HEK293 (cell line): ENCODE data around the gene SLC22A4.

Experiments
- BCL11A ChIP-seq: fragments of 450-650 bp; formaldehyde crosslinking; IDR thresholded peaks from 2 replicates; pipeline ENCODE4 v1.5.1; 2016; ENCODE audit warnings: low read depth, missing biosample characterization, missing genetic modification characterization
- FEZF1 ChIP-seq: fragments of 450-650 bp; formaldehyde crosslinking; IDR thresholded peaks from 2 replicates; pipeline ENCODE4 v1.5.1; 2016; ENCODE audit warnings: missing biosample characterization, missing genetic modification characterization
- GLI2 ChIP-seq: fragments of 450-650 bp; formaldehyde crosslinking; IDR thresholded peaks from 2 replicates; pipeline ENCODE4; 2017; ENCODE audit warnings: missing biosample characterization, missing genetic modification characterization, low read depth, borderline replicate concordance
- KLF16 ChIP-seq: fragments of 450-650 bp; formaldehyde crosslinking; IDR thresholded peaks from 2 replicates; pipeline ENCODE4 v1.5.1; 2017; ENCODE audit warnings: missing biosample characterization, missing genetic modification characterization
- KLF7 ChIP-seq: fragments of 450-650 bp; formaldehyde crosslinking; IDR thresholded peaks from 2 replicates; pipeline ENCODE4 v1.5.1; 2016; ENCODE audit warnings: missing biosample characterization, missing genetic modification characterization, borderline replicate concordance
- KLF8 ChIP-seq: fragments of 450-650 bp; formaldehyde crosslinking; IDR thresholded peaks from 2 replicates; pipeline ENCODE4 v1.5.1; 2016; ENCODE audit warnings: missing biosample characterization, missing genetic modification characterization
- OSR2 ChIP-seq: fragments of 450-650 bp; formaldehyde crosslinking; IDR thresholded peaks from 2 replicates; pipeline ENCODE4 v1.5.1; 2016; ENCODE audit warnings: missing biosample characterization, missing genetic modification characterization
- PRDM2 ChIP-seq: fragments of 450-650 bp; formaldehyde crosslinking; IDR thresholded peaks from 2 replicates; pipeline ENCODE4 v1.5.1; 2016; ENCODE audit warnings: missing biosample characterization, missing genetic modification characterization, borderline replicate concordance
- RBAK ChIP-seq: fragments of 450-650 bp; formaldehyde crosslinking; IDR thresholded peaks from 2 replicates; pipeline ENCODE4 v1.5.1; 2016; ENCODE audit warnings: missing biosample characterization, missing genetic modification characterization
- SALL2 ChIP-seq: fragments of 450-650 bp; formaldehyde crosslinking; IDR thresholded peaks from 2 replicates; pipeline ENCODE4 v1.5.0; 2017; ENCODE audit warnings: missing biosample characterization, mild to moderate bottlenecking, missing genetic modification characterization, borderline replicate concordance
- SP7 ChIP-seq: fragments of 450-650 bp; formaldehyde crosslinking; IDR thresholded peaks from 2 replicates; pipeline ENCODE4 v1.5.1; 2016; ENCODE audit warnings: missing biosample characterization, missing genetic modification characterization
- ZBTB48 ChIP-seq: fragments of 450-650 bp; formaldehyde crosslinking; IDR thresholded peaks from 2 replicates; pipeline ENCODE4 v1.5.1; 2016; ENCODE audit warnings: missing biosample characterization, missing genetic modification characterization
- ZNF10 ChIP-seq: fragments of 450-650 bp; formaldehyde crosslinking; IDR thresholded peaks from 2 replicates; pipeline ENCODE4 v1.5.1; 2017; ENCODE audit warnings: missing biosample characterization, missing genetic modification characterization
- ZNF169 ChIP-seq: fragments of 450-650 bp; formaldehyde crosslinking; IDR thresholded peaks from 2 replicates; pipeline ENCODE4 v1.5.1; 2016; ENCODE audit warnings: missing biosample characterization, missing genetic modification characterization
- ZNF266 ChIP-seq: fragments of 450-650 bp; formaldehyde crosslinking; IDR thresholded peaks from 2 replicates; pipeline ENCODE4 v1.5.1; 2016; ENCODE audit warnings: missing biosample characterization, missing genetic modification characterization, low read depth
- ZNF324 ChIP-seq: fragments of 450-650 bp; formaldehyde crosslinking; IDR thresholded peaks from 2 replicates; pipeline ENCODE4 v1.5.1; 2016; ENCODE audit warnings: missing biosample characterization, missing genetic modification characterization
- ZNF335 ChIP-seq: fragments of 450-650 bp; formaldehyde crosslinking; conservative IDR thresholded peaks from 2 replicates; pipeline ENCODE4 v1.5.1; 2016; ENCODE audit warnings: missing biosample characterization, missing genetic modification characterization
- ZNF501 ChIP-seq: fragments of 450-650 bp; formaldehyde crosslinking; IDR thresholded peaks from 2 replicates; pipeline ENCODE4 v1.5.1; 2016; ENCODE audit warnings: missing biosample characterization, missing genetic modification characterization
- ZNF518A ChIP-seq: fragments of 450-650 bp; formaldehyde crosslinking; conservative IDR thresholded peaks from 2 replicates; pipeline ENCODE4 v1.5.1; 2016; ENCODE audit warnings: low read depth, missing biosample characterization, missing genetic modification characterization
- ZNF529 ChIP-seq: fragments of 450-650 bp; formaldehyde crosslinking; IDR thresholded peaks from 2 replicates; pipeline ENCODE4 v1.5.1; 2017; ENCODE audit warnings: missing genetic modification characterization, missing biosample characterization; ENCODE audit not compliant: insufficient replicate concordance
- ZNF654 ChIP-seq: fragments of 450-650 bp; formaldehyde crosslinking; IDR thresholded peaks from 2 replicates; pipeline ENCODE4 v1.5.1; 2016; ENCODE audit warnings: low read depth, missing biosample characterization, missing genetic modification characterization
- ZNF664 ChIP-seq: fragments of 450-650 bp; formaldehyde crosslinking; IDR thresholded peaks from 2 replicates; pipeline ENCODE4 v1.5.1; 2016; ENCODE audit warnings: missing biosample characterization, missing genetic modification characterization
- ZNF677 ChIP-seq: fragments of 450-650 bp; IDR thresholded peaks from 2 replicates; pipeline ENCODE4 v1.5.0; 2018; ENCODE audit warnings: missing biosample characterization, mild to moderate bottlenecking, missing genetic modification characterization, moderate library complexity
- ZNF707 ChIP-seq: fragments of 450-650 bp; formaldehyde crosslinking; IDR thresholded peaks from 2 replicates; pipeline ENCODE4 v1.5.1; 2016; ENCODE audit warnings: missing biosample characterization, missing genetic modification characterization
- ZSCAN30 ChIP-seq: fragments of 450-650 bp; IDR thresholded peaks from 2 replicates; pipeline ENCODE4 v1.5.1; 2018; ENCODE audit warnings: missing biosample characterization, mild to moderate bottlenecking, missing genetic modification characterization, moderate library complexity
- TF ChIP-seq, protein P1 (sequence below): fragments of 450-650 bp; formaldehyde crosslinking; IDR thresholded peaks from 2 replicates; pipeline ENCODE4 v1.5.1; 2017; ENCODE audit warnings: missing biosample characterization, missing genetic modification characterization
- TF ChIP-seq, protein P2 (sequence below): IDR thresholded peaks from 2 replicates; pipeline ENCODE4 v1.6.1; 2011; ENCODE audit warnings: mild to moderate bottlenecking, low read depth, low read length, borderline replicate concordance

Gene SLC22A4

DNA sequence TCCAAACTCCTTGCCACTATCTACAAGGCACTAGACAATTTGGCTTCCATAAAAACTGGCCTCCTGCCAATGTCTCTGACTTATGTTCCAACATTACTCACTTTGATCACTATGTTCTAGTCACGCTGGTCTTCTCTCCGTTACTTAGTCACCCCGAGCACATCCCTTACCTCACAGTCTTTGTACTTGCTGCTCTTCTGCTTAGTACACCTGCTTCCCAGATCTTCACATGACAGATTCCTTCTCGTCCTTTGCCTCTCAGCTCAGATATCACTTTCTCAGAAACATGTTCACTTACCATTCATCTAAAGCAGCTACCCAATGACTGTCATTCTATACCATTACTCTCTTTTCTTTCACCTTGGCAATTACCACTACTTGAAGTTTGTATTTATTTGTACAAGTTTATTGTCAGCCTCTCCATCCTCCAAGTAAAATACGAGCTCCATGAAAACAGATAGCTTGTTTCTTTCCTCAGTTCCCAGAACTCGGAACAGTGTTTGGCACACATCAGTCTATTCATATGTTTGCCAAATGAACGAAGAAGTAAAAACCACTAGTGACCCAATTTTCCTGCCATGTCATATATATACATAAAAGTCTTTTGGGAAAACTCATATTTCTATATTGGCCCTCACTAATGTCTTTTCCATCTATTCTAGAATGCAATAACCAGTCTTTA lies 69.4 kb downstream of the SLC22A4 start (continued):
- TF ChIP-seq, protein P1, sequence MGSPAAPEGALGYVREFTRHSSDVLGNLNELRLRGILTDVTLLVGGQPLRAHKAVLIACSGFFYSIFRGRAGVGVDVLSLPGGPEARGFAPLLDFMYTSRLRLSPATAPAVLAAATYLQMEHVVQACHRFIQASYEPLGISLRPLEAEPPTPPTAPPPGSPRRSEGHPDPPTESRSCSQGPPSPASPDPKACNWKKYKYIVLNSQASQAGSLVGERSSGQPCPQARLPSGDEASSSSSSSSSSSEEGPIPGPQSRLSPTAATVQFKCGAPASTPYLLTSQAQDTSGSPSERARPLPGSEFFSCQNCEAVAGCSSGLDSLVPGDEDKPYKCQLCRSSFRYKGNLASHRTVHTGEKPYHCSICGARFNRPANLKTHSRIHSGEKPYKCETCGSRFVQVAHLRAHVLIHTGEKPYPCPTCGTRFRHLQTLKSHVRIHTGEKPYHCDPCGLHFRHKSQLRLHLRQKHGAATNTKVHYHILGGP (tag by site-specific recombination), result no peak
- TF ChIP-seq SALL2 (no peak), ZNF677 (no peak), ZNF324 (tag by site-specific recombination) (no peak), ZNF169 (no peak), KLF8 (tag by site-specific recombination) (peak; percentile 39; the same call in 1 of the 2 replicates), KLF7 (tag by site-specific recombination) (no peak), GLI2 (no peak), KLF16 (tag by site-specific recombination) (no peak), ZNF501 (tag by site-specific recombination) (no peak), ZNF335 (tag by site-specific recombination) (0 out of 2 replicates have a peak, but pooled peaks have one; percentile 27), BCL11A (no peak), OSR2 (no peak), PRDM2 (no peak), ZNF529 (tag by site-specific recombination) (no peak), ZSCAN30 (tag by site-specific recombination) (no peak), ZNF10 (tag by site-specific recombination) (peak; percentile 33; the same call in 1 of the 2 replicates), ZNF664 (0 out of 2 replicates have a peak, but pooled peaks have one; percentile 13), ZBTB48 (tag by site-specific recombination) (peak; percentile 74), FEZF1 (tag by site-specific recombination) (peak; percentile 44; the same call in 1 of the 2 replicates), RBAK (tag by site-specific recombination) (peak; percentile 41; the same call in 1 of the 2 replicates), ZNF654 (tag by site-specific recombination) (no peak), ZNF707 (no peak), SP7 (tag by site-specific recombination) (peak; percentile 60; the same call in 1 of the 2 replicates), ZNF266 (tag by site-specific recombination) (no peak), ZNF518A (tag by site-specific recombination) (no peak)
- TF ChIP-seq, protein P2, sequence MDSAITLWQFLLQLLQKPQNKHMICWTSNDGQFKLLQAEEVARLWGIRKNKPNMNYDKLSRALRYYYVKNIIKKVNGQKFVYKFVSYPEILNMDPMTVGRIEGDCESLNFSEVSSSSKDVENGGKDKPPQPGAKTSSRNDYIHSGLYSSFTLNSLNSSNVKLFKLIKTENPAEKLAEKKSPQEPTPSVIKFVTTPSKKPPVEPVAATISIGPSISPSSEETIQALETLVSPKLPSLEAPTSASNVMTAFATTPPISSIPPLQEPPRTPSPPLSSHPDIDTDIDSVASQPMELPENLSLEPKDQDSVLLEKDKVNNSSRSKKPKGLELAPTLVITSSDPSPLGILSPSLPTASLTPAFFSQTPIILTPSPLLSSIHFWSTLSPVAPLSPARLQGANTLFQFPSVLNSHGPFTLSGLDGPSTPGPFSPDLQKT, result no peak
